HG03025 (cell line): ENCODE measurements around the gene CADM2.

Experiments used
- ATAC-seq: cut with Tn5 transposase; IDR thresholded peaks from one replicate; pipeline ENCODE4 v1.9.1; 2021; ENCODE audit warnings: mild to moderate bottlenecking, moderate library complexity; ENCODE audit not compliant: unreplicated experiment, low FRiP score

Gene CADM2

GRCh38 chr3:86051058-86051457 lies 1092.3 kb downstream of the CADM2 start:
- ATAC-seq: no peak

- no peak for ATAC-seq
Observed at GRCh38 chr3:86056032-86056431, 1097.2 kb downstream of the CADM2 start.

DNA sequence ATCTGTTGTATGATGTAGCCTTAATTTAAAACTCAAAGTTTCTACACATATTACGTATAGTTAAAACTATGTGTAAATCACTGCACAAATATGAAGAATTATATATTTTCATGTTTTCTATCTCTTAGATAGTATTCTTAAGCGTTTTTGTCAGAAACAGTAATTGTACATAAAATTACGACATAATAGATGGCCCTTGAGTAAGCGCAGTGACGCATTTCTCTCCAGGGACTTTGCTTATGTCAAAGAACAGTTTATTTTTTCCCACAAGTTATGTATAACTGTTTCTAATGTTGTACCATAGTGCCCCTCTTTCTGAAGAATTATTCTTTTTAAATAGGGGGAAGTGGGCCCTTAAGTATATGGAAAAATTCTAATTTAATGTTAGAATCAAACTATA lies 1098.2 kb downstream of the CADM2 start:
- no peak for ATAC-seq

- ATAC-seq: no peak
Observed at GRCh38 chr3:86073799-86074198, 1115.0 kb downstream of the CADM2 start.

DNA sequence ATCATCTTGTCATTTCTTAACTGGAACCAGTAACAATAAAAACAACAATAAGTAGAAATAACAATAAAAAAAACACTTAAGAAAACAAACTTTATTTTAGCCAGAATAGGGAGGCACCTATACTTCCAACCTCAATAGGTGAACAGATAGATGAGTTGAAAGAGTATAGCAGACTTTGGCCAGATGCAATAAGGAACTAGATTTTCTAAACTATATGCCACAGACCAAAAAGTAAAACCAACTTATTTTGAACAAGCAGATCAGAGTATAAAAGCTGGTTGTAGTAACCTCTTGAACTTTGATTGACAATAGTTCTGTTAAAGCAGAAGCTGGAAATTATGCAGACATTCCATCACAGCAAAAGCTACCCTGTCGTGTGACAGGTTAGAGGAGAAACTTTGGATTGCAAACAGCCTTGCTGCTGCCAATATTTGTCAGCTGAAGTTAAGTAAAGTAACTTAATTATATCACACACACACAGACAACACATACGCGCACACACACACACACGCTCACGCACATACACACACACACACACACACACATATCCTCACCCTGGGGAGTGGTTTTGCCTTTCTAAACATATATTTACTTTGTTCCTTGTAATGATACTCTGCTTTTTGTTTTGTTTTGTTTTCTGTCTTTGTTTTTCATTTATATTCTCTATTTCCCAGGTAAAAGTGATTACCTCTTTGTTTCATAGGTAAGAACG lies 1128.5 kb downstream of the CADM2 start:
- no peak for ATAC-seq

GRCh38 chr3:86104154-86104553 lies 1145.4 kb downstream of the CADM2 start:
- no peak for ATAC-seq

DNA sequence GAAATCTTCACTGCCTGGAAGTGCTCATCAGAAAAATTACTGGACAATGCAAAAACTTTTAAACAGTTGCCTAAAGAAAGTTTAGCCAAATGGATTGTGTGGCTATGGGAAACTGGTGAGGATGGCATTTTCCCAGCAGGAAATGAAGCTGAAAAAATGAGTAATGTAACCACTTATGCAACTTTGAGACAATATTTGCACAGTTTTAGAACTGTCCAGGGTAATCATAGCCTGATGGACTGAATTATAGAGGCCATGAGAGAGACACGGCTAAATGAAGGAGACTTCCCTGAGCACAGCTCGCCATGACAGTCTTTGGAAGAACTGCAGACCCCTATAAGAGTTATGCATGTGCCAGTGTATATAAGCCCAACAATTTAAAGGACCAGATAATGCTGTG lies 1150.6 kb downstream of the CADM2 start:
- ATAC-seq: no peak
